GM12878 (cell line): Measurements from ENCODE around the gene CEP97. TPM values are rescaled to one million over a fixed set of nuclear protein-coding genes. Genes with fewer than 3 reads are reported as not detected.

ENCODE experiments used
- ATAC-seq: fragments of 200-7000 bp; cut with Tn5 transposase; 3 replicates; pipeline ENCODE4 v1.9.1; 2020; ENCODE audit warnings: mild to moderate bottlenecking, moderate library complexity
- BruUV-seq: library from RNA; stranded (reverse); fragments of 400-500 nt; replicated peaks from 2 replicates; lab custom pipeline; 2021; lab: Mats Ljungman, UMichigan
- CTCF ChIA-PET: fragments of 300-600 bp; sonication (Branson Sonifier 250); formaldehyde crosslinking; extraction: SDS; loops from one replicate; lab custom pipeline; 2021; ENCODE audit warnings: inconsistent platforms; lab: Yijun Ruan, JAX
- POLR2A ChIA-PET: fragments of 350-600 bp; formaldehyde crosslinking; extraction: SDS; loops from one replicate; lab custom pipeline; 2021; ENCODE audit warnings: inconsistent platforms; lab: Charles Lee
- RAD21 ChIA-PET: fragments of 300-600 bp; sonication (Branson Sonifier 250); formaldehyde crosslinking; loops from one replicate; lab custom pipeline; 2023; ENCODE audit warnings: antibody characterized with exemption; ENCODE audit not compliant: unreplicated experiment; lab: Charles Lee
- SMC1A ChIA-PET: fragments of 300-600 bp; sonication (Branson Sonifier 250); formaldehyde crosslinking; loops from one replicate; lab custom pipeline; 2023; ENCODE audit not compliant: unreplicated experiment, uncharacterized antibody; lab: Charles Lee
- DNase-seq: peaks from one replicate; pipeline ENCODE4 v3.0.0-alpha.2; 2011; ENCODE audit warnings: low read depth, low spot score
- FAIRE-seq: peaks from 3 replicates; lab custom pipeline; 2011; peaks lifted over from hg19 to GRCh38; lab: Jason Lieb, UNC
- H2AFZ ChIP-seq: 2 replicates; pipeline ENCODE4 v1.6.0; 2011; ENCODE audit warnings: low read depth, low read length, control low read depth; ENCODE audit not compliant: control insufficient read depth
- H3K27ac ChIP-seq: 2 replicates; pipeline ENCODE4 v1.5.1; 2011; ENCODE audit warnings: control low read depth; ENCODE audit not compliant: control insufficient read depth, insufficient read depth
- H3K27me3 ChIP-seq, 2 experiments: replicated peaks in 1 of 2; 2 replicates each; pipeline versions ENCODE4 v1.6.0 to v1.6.1; 2011; ENCODE audit warnings: low read length in 1 of 2; ENCODE audit not compliant: control insufficient read depth in 2 of 2, insufficient read depth in 2 of 2
- H3K36me3 ChIP-seq, 2 experiments: 2 replicates each; pipeline ENCODE4 v1.5.1; 2011; ENCODE audit warnings: low read length in 1 of 2; ENCODE audit not compliant: control insufficient read depth in 2 of 2, insufficient read depth in 2 of 2
- H3K4me1 ChIP-seq: 2 replicates; pipeline ENCODE4 v1.6.1; 2011; ENCODE audit warnings: mild to moderate bottlenecking, low read length, moderate library complexity, mixed read lengths; ENCODE audit not compliant: control insufficient read depth, insufficient read depth
- H3K4me2 ChIP-seq: 2 replicates; pipeline ENCODE4 v1.6.0; 2011; ENCODE audit warnings: control low read depth; ENCODE audit not compliant: control insufficient read depth, insufficient read depth
- H3K4me3 ChIP-seq: fragments of 200-600 bp; sonication (generic); 2 replicates; pipeline ENCODE4 v1.5.1; 2016
- H3K79me2 ChIP-seq: 2 replicates; pipeline ENCODE4 v1.6.0; 2011; ENCODE audit warnings: low read length; ENCODE audit not compliant: control insufficient read depth, insufficient read depth
- H3K9ac ChIP-seq: 2 replicates; pipeline ENCODE4 v1.8.0; 2011; ENCODE audit warnings: low read length, control low read depth, mixed read lengths; ENCODE audit not compliant: control insufficient read depth, insufficient read depth
- H3K9me3 ChIP-seq: replicated peaks from 3 replicates; pipeline ENCODE4 v1.5.1; 2011; ENCODE audit warnings: mild to moderate bottlenecking, low read length; ENCODE audit not compliant: control insufficient read depth, insufficient read depth
- H4K20me1 ChIP-seq: 2 replicates; pipeline ENCODE4 v1.6.0; 2011; ENCODE audit not compliant: control insufficient read depth, insufficient read depth
- BACH1 ChIP-seq: fragments of 450-650 bp; IDR thresholded peaks from 2 replicates; pipeline ENCODE4 v1.6.1; 2017; ENCODE audit warnings: mild to moderate bottlenecking, borderline replicate concordance
- BCL3 ChIP-seq: IDR thresholded peaks from 2 replicates; pipeline ENCODE4 v1.6.1; 2011; ENCODE audit warnings: borderline replicate concordance, low read depth, mild to moderate bottlenecking, moderate library complexity, low read length; ENCODE audit not compliant: insufficient read depth, poor library complexity, severe bottlenecking
- CBFB ChIP-seq: IDR thresholded peaks from 2 replicates; pipeline ENCODE4 v1.6.1; 2016; ENCODE audit warnings: antibody characterized with exemption, low read depth
- CTCF ChIP-seq, 3 experiments: IDR thresholded peaks in 2 of 3; conservative IDR thresholded peaks in 1 of 3; 2 replicates each; pipeline ENCODE4 v1.5.1; 2011; ENCODE audit warnings: low read depth in 3 of 3, low read length in 3 of 3, mild to moderate bottlenecking in 3 of 3, control low read depth in 2 of 3, moderate library complexity in 2 of 3, inconsistent platforms in 1 of 3, mixed read lengths in 1 of 3; ENCODE audit not compliant: control insufficient read depth in 2 of 3, insufficient read depth in 1 of 3; ENCODE audit errors: extremely low read depth in 1 of 3
- DPF2 ChIP-seq: fragments of 450-650 bp; IDR thresholded peaks from 2 replicates; pipeline ENCODE4 v1.6.1; 2017; ENCODE audit warnings: mild to moderate bottlenecking
- IKZF2 ChIP-seq, 2 experiments: fragments of 450-650 bp; IDR thresholded peaks; 2 replicates each; pipeline ENCODE4 v1.6.1; 2017; ENCODE audit warnings: mild to moderate bottlenecking in 2 of 2, moderate library complexity in 2 of 2
- POLR2AphosphoS2 ChIP-seq: IDR thresholded peaks from 2 replicates; pipeline ENCODE4 v1.6.1; 2011; ENCODE audit warnings: low read depth, mild to moderate bottlenecking, low read length, improper control_type of control experiment, moderate library complexity
- RB1 ChIP-seq: fragments of 450-650 bp; formaldehyde crosslinking; IDR thresholded peaks from 2 replicates; pipeline ENCODE4 v1.6.1; 2017; ENCODE audit warnings: mild to moderate bottlenecking, borderline replicate concordance
- RBBP5 ChIP-seq: fragments of 200-600 bp; sonication (generic); conservative IDR thresholded peaks from 2 replicates; pipeline ENCODE4 v1.6.1; 2016
- SIX5 ChIP-seq: IDR thresholded peaks from 2 replicates; pipeline ENCODE4 v1.6.1; 2011; ENCODE audit warnings: mild to moderate bottlenecking, low read depth, low read length, moderate library complexity; ENCODE audit not compliant: severe bottlenecking
- ZBTB11 ChIP-seq: fragments of 450-650 bp; formaldehyde crosslinking; IDR thresholded peaks from 2 replicates; pipeline ENCODE4 v1.5.0; 2022; ENCODE audit warnings: mild to moderate bottlenecking, missing genetic modification characterization
- ZSCAN29 ChIP-seq: fragments of 450-650 bp; IDR thresholded peaks from 2 replicates; pipeline ENCODE4 v1.6.1; 2017; ENCODE audit warnings: mild to moderate bottlenecking, moderate library complexity
- WGBS: methylation state at CpG from one replicate; pipeline ENCODE4 v1.1.6; 2016; ENCODE audit warnings: low lambda C conversion rate; ENCODE audit not compliant: insufficient replicate concordance, insufficient coverage; ENCODE audit errors: missing lambda C conversion rate; 5-methylcytosine and 5-hydroxymethylcytosine counted together
- in situ Hi-C: fragments of 300-500 bp; cut with MboI; formaldehyde crosslinking; loops from 9 replicates; pipeline ENCODE4 v1.14.3; 2018; ENCODE audit warnings: mixed read lengths
- intact Hi-C: fragments of 100-400 bp; cut with micrococcal nuclease; formaldehyde crosslinking; loops from one replicate; pipeline ENCODE4 v1.14.2; 2022; ENCODE audit not compliant: unreplicated experiment
- polyA plus RNA-seq, 11 experiments: library from polyadenylated mRNA; depleted of rRNA in 4 of 11; unstranded in 6 of 11; stranded (reverse) in 5 of 11; fragments of >200 nt; fragmentation: Nextera tagmentation in 4 of 11; fragmentation: Illumina TruSeq in 1 of 11; extraction: Ambion mirVana in 4 of 11; extraction: Trizol in 1 of 11; gene quantifications; 1 replicate in 1 of 11; 2 replicates in 10 of 11; pipeline versions ENCODE4 v1.2.1 to v1.2.3, GENCODE V29; 2011 to 2016; ENCODE audit warnings: inconsistent platforms in 2 of 11, missing spikeins in 2 of 11, low read depth in 1 of 11
- total RNA-seq, 4 experiments: library from RNA; depleted of rRNA in 3 of 4; stranded (reverse); fragments of >200 nt in 3 of 4; fragmentation: Illumina TruSeq in 1 of 4; extraction: Trizol in 1 of 4; gene quantifications; 2 replicates each; pipeline versions ENCODE4 v1.2.1 to v1.2.3, GENCODE V29; 2013 to 2021

Gene CEP97
- total and polyA plus RNA-seq, 10 of the 15 experiments (the other 5 are each of a cell fraction or from before 2014, with no cell fraction given) = 1.9 to 13.7 (median 5.8) TPM

GRCh38 chr3:101701696-101702634, 22.4 kb upstream of the CEP97 start (continued):
- TF ChIP-seq ZBTB11 (CRISPR knock-in tag) (no peak), ZSCAN29 (no peak), BACH1 (no peak)

GRCh38 chr3:101702726-101703125, 21.7 kb upstream of the CEP97 start:
- WGBS = 94% methylated on average over 1 of the region's 1 CpG
- DNase-seq = no peak
- CTCF ChIA-PET = interaction anchor here (0.9 to 1.2 kb wide), 2 partner anchors 100 to 523 kb away, joined by 3 to 5 read pairs; no protein-coding TSS in a partner anchor
- TF ChIP-seq SIX5 (no peak), IKZF2 (IDR thresholded peaks at IDR 0.05) (no peak), BCL3 (no peak), CBFB (no peak), RB1 (no peak), CTCF (IDR thresholded peaks at IDR 0.05 in 2 of 3, conservative IDR thresholded peaks at IDR 0.05 in 1 of 3; ENCODE audit: control insufficient read depth in 2 of 3, extremely low read depth in 1 of 3, insufficient read depth in 1 of 3, low read depth in 3 of 3, low read length in 3 of 3) (no peak), RBBP5 (no peak), POLR2AphosphoS2 (no peak), DPF2 (no peak)

More at GRCh38 chr3:101702726-101703125, 21.7 kb upstream of the CEP97 start:
- BruUV-seq = no TSS peak
- intact Hi-C loops (loop anchor here (5.0 kb wide), 1 partner anchor 75 kb away; the partner anchor contains the start of gene NXPE3), in situ Hi-C loops (no loop called here)
- SMC1A ChIA-PET = interaction anchor here (0.9 to 2.1 kb wide), 3 partner anchors 12 to 112 kb away, joined by 3 to 9 read pairs (median 5); no protein-coding TSS in a partner anchor
- no peaks in the 10 kb centered on the region for H3K27me3 ChIP-seq
- H3K9me3 ChIP-seq = no peaks in the 10 kb centered on the region
- no peak overlapping the region for H3K27ac ChIP-seq
- no peak overlapping the region for H3K9ac ChIP-seq
- H3K4me3 ChIP-seq = no peak overlapping the region
- H3K79me2 ChIP-seq = no peaks in the 10 kb centered on the region
- peaks cover 13% of the 10 kb centered on the region for H3K4me1 ChIP-seq
- POLR2A ChIA-PET = no interaction called here
- FAIRE-seq (no peak), ATAC-seq (no peak)
- H2AFZ ChIP-seq = no peak overlapping the region
- H3K4me2 ChIP-seq = no peak overlapping the region
- RAD21 ChIA-PET = interaction anchor here (1.2 to 1.5 kb wide), 2 partner anchors 21 to 526 kb away, joined by 4 read pairs; partner anchors contain the start of gene CEP97
- H4K20me1 ChIP-seq = no peaks in the 10 kb centered on the region
- no peaks in the 10 kb centered on the region for H3K36me3 ChIP-seq
